GM13977 (cell line): ENCODE measurements around the gene MCF2L.

Source experiments
- DNase-seq: peaks from one replicate; pipeline ENCODE4 v3.0.0; 2012; ENCODE audit warnings: low spot score
- in situ Hi-C: fragments of 300-500 bp; cut with MboI; formaldehyde crosslinking; loops from one replicate; pipeline ENCODE4 v1.12.0; 2022; ENCODE audit warnings: low sequenced_read_pairs, low pct_unique_long_range_greater_than_20kb, mixed read lengths, inconsistent platforms; ENCODE audit not compliant: unreplicated experiment
- TF ChIP-seq, protein P1 (sequence below): IDR thresholded peaks from 2 replicates; pipeline ENCODE4 v1.5.1; 2012; ENCODE audit warnings: mild to moderate bottlenecking, control low read depth; ENCODE audit not compliant: insufficient read depth; ENCODE audit errors: extremely low read depth, missing control alignments

The MCF2L gene

DNA sequence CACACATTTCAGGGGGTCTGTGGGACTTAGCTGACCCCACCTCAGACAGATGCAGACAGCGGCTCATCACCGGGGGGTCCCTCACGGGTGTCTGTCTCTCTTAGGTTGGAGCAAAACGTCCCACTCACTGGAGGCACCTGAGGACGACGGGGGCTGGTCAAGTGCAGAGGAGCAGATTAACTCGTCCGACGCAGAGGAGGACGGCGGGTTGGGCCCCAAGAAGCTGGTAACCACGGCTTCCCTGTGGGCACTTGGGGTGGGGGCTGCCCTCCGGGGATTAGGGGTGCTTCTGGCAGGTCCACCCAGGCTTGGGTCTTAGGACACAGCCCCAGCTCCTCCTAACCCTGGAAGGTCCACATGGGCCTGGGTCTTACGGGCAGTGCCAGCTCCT, 125.4 kb downstream of the MCF2L start:
- DNase-seq: no peak
- TF ChIP-seq, protein P1, sequence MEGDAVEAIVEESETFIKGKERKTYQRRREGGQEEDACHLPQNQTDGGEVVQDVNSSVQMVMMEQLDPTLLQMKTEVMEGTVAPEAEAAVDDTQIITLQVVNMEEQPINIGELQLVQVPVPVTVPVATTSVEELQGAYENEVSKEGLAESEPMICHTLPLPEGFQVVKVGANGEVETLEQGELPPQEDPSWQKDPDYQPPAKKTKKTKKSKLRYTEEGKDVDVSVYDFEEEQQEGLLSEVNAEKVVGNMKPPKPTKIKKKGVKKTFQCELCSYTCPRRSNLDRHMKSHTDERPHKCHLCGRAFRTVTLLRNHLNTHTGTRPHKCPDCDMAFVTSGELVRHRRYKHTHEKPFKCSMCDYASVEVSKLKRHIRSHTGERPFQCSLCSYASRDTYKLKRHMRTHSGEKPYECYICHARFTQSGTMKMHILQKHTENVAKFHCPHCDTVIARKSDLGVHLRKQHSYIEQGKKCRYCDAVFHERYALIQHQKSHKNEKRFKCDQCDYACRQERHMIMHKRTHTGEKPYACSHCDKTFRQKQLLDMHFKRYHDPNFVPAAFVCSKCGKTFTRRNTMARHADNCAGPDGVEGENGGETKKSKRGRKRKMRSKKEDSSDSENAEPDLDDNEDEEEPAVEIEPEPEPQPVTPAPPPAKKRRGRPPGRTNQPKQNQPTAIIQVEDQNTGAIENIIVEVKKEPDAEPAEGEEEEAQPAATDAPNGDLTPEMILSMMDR: no peak
- in situ Hi-C loops: no loop called here

DNA sequence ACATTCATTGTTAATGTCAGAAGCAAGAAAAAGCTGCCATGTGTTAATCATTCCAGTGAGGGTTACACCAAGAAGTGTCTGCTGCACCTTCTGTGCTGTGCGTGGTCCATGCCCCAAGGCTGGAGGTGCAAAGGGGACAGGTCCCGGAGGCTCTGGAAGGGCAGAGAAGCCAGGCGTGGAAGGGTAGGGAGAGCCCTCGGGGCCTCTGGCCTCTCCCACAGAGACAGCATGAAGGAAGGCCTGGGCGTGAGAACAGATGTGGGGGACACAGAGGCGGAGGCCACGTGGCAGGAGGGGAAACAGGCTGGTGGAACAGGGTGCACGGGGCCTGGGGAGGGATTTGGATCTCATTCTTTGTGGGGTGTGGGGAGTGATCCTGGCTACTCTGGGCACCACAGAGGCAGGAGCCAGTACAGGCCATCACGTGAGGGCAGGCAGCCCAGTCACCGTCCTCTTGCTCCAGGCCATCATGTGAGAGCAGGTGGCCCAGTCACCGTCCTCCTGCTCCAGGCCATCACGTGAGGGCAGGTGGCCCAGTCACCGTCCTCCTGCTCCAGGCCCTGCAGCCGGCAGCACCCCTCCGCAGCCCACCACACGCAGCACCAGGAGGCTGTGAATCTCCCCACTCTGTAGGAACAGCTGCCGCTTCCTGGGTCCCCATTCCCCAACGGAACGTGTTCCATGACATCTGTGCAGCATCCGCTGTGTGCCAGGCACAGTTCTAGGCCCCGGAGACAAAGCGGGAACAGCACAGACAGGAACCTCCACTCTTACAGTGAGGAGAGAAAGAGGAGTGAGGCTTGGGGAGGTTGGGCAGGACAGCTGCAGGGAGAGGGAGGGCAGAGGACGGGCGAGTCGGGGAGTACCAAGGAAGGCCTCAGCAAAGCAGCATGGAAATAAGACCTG, 126.4 kb downstream of the MCF2L start:
- TF ChIP-seq, protein P1: no peak
- in situ Hi-C loops: no loop called here
- DNase-seq: no peak

DNA sequence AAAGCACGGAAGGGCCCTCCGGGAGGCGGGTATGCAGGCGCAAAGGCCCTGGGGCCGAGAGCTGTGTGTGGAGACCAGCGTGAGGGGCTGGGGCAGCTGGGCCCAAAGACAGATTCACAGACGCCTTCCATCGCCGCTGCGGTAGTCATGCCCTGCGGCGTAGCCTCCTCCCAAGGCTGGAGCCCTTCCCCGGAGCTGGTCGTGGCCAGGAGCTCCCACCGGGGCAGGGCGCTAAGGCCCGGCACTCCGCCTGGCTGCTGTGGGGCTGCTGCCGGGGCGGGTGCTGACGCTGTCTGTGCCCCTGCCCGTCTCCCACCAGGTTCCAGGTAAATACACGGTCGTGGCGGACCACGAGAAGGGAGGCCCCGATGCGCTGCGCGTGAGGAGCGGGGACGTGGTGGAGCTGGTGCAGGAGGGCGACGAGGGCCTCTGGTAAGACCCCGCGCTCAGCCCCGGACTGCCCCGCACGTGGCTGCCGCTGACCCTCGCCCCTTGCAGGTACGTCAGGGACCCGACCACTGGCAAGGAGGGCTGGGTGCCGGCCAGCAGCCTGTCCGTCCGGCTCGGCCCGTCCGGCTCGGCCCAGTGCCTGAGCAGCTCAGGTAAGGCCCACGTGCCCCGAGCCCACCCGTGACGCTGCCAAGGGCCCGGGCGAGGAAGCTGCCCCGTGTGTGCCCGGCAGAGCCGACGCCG, 127.2 kb downstream of the MCF2L start:
- in situ Hi-C loops: no loop called here
- TF ChIP-seq, protein P1: no peak
- no peak for DNase-seq

DNA sequence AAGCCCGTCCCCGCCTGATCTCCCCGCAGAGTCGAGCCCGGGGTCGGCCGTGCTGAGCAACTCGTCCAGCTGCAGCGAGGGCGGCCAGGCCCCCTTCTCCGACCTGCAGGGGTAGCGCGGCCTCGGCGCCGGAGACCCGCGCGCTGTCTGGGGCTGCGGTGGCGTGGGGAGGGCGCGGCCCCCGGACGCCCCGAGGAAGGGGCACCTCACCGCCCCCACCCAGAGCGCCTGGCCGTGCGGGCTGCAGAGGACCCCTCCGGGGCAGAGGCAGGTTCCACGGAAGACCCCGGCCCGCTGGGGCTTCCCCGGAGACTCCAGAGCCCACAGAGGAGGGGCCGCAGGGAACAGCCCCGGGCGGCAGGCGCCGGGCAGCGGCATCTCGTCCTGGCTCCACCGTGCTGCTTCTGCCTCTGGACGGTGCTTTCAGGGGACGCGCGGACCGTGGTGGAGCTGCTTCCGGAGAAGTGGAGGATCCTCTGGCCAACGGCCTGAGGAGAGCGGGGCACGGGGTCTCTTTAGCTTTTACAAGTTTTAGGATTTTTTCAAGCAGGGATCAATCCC, 127.8 kb downstream of the MCF2L start:
- TF ChIP-seq, protein P1: no peak
- DNase-seq: no peak
- in situ Hi-C loops: no loop called here

DNA sequence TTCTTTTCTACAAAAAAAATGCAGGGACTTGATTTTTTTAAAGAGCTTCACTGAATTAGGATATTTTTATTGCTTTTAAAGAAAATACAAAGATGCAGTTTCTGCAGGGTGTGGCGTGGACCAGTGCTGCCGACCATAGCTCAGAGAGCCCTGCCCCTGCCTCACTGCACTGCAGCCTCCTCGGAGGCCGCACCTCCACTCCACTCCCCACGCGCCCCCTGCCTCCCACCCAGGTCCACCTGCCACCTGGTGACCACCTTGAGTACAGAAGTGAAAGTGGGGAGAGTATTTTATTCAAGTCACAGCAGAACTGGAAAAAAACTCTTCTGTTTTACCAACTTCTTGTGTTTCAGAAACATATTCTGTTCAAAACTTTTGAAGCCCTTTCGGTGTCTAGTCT, 128.6 kb downstream of the MCF2L start:
- TF ChIP-seq, protein P1: no peak
- in situ Hi-C loops: no loop called here
- DNase-seq: no peak

DNA sequence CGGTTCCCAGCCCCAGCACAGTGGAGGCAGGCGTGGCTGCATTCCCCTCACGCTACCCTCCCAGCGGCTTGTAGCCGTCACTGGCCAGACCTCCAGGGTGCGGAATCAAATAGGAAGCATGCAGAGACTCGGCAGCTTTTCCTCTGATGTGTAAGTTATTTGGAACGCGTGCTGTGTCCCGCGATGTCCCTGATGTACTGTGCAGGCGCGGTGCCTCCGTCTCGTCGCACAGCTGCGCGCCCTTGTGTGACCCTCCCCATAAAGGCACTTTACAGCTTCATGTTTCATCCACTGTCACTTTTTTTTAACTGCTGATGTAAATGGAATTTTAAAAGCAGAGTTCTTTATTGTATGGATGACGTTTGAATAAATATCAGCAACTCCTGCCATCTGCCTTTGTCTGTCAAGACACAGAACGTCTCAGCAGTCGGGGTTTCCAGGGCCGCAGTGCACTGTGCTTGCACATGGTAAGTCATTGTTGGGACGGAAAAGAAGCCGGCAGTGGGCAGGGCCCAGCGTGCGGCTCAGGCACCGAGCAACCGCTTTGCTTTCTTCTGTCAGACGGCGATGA, 129.2 kb downstream of the MCF2L start:
- TF ChIP-seq, protein P1: no peak
- no peak for DNase-seq
- in situ Hi-C loops: no loop called here
